Activated CD4-positive, alpha-beta T cell treated with anti-CD3 and anti-CD28 coated beads for 1 hour (primary cell): Measurements from ENCODE around the gene CACNB4.
"Not testable (repeated sequence)": the region's sequence is repeated elsewhere in the genome, so short reads cannot be mapped to it uniquely, and the experiment has no call there.

ENCODE experiments used
- DNase-seq: peaks from one replicate; pipeline ENCODE4 v3.0.0-alpha.2; 2020

The CACNB4 gene

GRCh38 chr2:152049541-152049940 is 49.3 kb downstream of the CACNB4 start:
- no peak for DNase-seq

- no peak for DNase-seq
These were observed 50.9 kb downstream of the CACNB4 start for GRCh38 chr2:152047824-152048471.

DNA sequence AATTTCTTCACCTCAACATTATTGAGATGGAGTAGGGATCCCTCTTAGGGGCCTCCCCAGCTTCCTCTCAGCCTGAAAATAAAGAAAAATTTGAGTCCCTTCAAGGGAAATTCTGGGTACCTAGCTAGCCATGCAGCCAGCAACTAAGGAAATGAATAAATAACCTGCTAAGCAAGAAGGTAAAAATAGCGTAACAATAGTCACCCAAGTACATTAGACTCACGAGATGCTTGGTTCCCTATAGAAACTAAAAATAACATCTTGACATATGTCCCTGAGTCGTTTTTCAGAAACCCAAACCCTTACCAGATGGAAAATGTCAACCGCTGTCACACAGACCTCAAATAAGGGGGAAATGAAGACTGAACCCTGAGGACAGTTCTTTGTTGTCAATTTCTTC is 51.9 kb downstream of the CACNB4 start:
- DNase-seq, result no peak

DNA sequence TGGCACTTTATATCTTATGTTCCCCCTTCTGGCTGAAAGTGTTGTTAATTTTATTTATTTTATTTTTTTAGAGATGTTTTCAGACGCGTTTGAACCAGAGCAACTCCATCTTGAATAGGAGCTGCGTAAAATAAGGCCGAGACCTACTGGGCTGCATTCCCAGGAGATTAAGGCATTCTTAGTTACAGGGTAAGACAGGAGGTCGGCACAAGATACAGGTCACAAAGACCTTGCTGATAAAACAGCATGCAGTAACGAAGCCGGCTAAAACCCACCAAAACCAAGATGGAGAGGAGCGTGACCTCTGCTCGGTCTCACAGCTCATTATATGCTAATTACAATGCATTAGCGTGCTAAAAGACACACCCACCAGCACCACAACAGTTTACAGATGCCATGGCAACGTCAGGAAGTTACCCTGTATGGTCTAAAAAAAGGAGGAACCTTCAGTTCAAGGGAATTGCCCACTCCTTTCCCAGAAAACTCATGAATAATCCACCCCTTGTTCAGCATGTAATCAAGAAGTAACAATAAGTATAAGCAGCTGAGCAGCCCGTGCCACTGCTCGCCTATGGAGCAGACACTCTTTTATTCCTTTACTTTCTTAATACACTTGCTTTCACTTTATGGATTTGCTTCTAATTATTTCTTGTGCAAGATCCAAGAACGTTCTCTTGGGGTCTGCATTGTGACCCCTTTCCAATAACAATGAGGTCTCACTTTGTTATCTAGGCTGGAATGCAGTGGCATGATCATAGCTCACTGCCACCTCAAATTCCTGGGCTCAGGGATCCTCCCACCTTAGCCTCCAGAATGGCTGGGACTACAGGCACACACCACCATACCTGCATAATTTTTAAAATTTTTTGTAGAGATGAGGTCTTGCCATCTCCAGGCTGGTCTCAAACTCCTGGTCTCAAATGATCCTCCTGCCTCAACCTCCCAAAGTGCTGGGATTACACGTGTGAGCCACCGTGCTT is 55.9 kb downstream of the CACNB4 start:
- no peak for DNase-seq

DNA sequence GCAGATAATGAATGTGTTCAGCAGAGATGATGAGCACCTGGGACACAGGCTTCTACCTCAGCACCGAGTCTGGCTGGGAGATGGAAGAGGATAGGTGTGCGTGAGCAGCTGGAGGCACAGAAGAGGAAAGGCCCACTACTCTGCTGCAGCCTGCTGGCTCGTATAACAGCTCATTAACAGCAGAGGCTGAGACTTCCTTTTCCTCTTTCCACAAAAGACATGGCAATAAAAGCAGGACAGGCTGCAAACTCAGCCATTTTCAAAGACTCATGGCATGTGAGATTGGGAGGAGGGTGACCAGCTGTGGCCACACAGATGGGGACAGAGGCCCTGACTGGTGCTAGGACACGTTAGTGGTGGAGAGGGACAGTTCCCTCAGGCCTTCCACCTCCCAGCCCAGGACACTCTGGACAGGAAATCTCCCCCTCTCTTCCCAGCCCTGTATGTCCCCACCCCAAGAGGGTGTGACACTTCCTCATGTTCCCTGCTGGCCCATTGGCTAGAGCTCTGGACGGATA is 60.3 kb downstream of the CACNB4 start:
- DNase-seq, result no peak

GRCh38 chr2:152037743-152038435 is 61.0 kb downstream of the CACNB4 start:
- DNase-seq, result no peak

- DNase-seq, result peak; percentile 20
These were observed 62.0 kb downstream of the CACNB4 start for GRCh38 chr2:152036611-152037469.

- DNase-seq, result no peak
These were observed 64.5 kb downstream of the CACNB4 start for GRCh38 chr2:152034257-152034801.

- DNase-seq, result no peak
These were observed 65.6 kb downstream of the CACNB4 start for GRCh38 chr2:152033011-152033925.

DNA sequence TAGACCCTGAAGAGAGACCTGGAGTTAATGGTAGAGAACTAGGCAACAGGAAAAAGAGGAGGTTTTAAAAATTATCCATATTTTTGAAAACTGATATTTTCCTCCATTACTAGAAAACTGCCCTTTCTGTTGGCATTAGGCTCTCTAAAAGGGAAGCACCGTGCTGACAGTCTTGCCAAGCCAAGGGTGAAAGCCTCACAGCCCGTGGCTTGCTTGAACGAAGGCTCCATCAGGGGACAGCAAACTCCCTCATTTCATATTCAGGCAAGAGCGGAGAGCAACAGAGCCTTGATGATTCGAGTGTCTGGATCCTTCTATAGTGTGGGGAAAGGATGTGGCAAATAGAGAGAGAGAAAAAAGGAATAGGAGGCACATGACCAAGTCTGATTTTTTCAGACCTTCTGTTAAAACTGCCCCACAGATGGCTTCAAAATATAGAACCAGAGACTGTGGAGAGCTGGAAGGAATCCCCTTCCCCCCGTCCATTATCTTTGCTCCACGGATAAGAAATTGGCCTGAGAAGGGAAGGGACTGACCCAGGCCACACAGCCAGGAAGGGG is 67.0 kb downstream of the CACNB4 start:
- no peak for DNase-seq

GRCh38 chr2:152030596-152031328 is 68.1 kb downstream of the CACNB4 start:
- not testable (repeated sequence) for DNase-seq

DNA sequence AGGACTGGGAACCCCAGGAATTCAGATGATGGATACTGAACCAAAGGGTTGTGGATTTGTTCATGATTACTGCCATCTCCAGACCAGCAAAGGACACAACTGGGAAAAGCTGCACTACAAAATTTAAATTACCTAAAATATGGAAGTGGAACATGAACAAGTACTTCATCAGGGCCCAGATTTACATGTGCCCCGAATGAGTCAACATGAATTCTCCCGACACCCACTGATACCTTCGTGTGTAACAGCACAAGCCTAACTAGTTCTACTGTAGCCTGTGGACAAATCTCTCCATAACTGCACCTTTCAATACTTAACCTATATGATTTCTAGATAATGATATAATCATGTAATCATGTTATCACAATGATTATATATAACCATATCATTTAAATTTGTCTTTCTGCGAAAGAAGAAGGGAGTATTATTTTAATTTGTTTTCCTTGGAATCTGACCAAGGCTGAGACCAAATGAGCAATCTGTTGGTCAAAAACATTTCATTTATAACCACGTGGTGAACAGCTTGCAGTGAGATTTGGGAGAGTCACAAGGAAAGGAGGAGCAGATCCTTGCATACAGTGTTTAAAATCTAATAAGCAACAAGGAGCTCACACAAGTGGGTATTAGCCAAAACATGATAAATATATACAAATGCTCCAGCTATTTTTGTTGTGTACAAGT is 70.5 kb downstream of the CACNB4 start:
- no peak for DNase-seq

DNA sequence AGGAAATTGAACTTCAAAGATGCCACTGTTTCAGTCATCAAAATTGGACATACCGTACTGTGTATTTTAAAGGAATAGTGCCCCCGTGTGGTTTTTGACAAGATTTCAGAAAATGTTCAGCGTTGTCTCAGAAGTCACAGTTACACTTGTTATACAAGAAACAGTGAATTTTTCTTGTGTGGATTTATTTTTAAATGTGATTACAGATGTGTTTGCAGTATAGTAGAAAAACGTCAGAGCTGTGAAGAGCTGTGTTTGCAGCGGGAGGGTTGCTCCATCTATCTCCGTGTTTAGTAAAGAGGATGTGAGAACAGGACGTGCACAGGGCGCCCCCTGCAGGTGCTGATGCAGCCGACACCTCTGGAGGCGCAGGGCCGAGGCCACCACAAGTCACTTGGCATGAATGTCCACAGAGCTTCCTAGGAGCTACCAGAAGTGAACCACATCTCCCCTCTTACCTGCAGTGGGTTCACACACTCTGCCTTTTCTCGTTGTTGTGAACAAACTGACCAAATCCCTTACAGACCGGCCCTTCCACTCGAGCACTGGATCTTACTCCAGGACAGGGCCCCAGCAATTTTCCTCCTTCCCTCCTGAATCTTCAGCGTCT is 73.1 kb downstream of the CACNB4 start:
- peak; percentile 57 for DNase-seq

- DNase-seq, result no peak
These were observed 74.4 kb downstream of the CACNB4 start for GRCh38 chr2:152024477-152024876.

GRCh38 chr2:152022090-152022489 is 76.8 kb downstream of the CACNB4 start:
- DNase-seq, result no peak

DNA sequence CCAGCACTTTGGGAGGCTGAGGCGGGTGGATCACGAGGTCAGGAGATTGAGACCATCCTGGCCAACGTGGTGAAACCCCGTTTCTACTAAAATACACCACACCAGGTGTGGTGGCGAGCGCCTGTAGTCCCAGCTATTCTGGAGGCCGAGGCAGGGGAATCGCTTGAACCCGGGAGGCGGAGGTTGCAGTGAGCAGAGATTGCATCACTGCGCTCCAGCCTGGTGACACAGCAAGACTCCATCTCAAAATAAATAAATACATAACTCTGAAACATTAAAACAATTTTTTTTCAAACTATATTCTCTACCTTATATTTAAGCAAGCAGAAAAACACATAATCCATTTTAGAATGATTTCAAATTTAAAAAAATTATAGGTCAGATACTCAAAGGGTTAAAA is 77.8 kb downstream of the CACNB4 start:
- DNase-seq, result not testable (repeated sequence)

DNA sequence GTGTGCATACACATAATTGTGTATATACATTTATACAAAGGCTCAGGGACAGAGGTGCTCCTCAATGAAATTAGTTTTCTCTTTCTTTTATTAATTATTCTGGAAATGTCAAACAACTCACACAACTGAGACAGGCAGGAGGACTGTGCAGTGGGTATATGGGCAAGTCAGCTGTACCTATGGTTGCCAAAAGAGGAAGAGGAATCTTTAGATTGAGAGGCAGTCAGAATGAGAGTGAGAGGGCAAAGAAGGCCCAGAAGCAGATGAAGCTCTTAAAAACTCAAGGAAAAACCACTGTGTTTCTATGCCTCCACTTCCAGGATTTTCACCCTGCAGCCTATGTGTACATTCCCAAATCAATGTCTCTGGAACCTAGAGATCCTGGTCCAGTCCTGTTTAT is 79.1 kb downstream of the CACNB4 start:
- DNase-seq, result no peak
